HG02571 (cell line): Measurements from ENCODE around the gene NCOA3.

ENCODE experiments used
- ATAC-seq: cut with Tn5 transposase; IDR thresholded peaks from one replicate; pipeline ENCODE4 v1.9.1; 2021; ENCODE audit warnings: mild to moderate bottlenecking, moderate library complexity; ENCODE audit not compliant: unreplicated experiment

Gene NCOA3

GRCh38 chr20:47622118-47622665, 120.5 kb downstream of the NCOA3 start:
- ATAC-seq: no peak

- no peak for ATAC-seq
Measured at GRCh38 chr20:47623206-47623605, 121.5 kb downstream of the NCOA3 start.

GRCh38 chr20:47627540-47627939, 125.9 kb downstream of the NCOA3 start:
- ATAC-seq: no peak

- ATAC-seq: no peak
Measured at GRCh38 chr20:47629907-47630306, 128.2 kb downstream of the NCOA3 start.

DNA sequence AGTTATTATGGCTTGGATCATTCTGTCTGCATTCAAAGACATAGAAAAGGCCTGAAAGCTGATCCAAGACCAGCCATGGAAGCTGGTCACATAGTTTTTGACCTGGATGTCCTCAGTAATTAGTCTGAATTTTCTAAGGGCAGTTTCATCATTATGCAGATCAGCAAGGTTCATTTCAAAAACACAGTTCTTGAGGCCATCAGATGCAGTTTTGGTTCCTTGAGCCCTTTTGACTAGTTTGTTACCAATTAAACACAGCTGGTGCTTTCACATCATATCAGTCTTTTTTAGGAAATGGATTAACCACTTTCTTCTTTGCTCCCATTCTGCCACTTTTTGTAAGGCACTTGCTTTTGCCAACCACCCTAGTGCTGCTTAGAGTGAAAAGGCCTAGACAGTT, 129.4 kb downstream of the NCOA3 start:
- no peak for ATAC-seq

GRCh38 chr20:47635256-47635655, 133.6 kb downstream of the NCOA3 start:
- ATAC-seq: no peak

- no peak for ATAC-seq
Measured at GRCh38 chr20:47638851-47639250, 137.2 kb downstream of the NCOA3 start.

DNA sequence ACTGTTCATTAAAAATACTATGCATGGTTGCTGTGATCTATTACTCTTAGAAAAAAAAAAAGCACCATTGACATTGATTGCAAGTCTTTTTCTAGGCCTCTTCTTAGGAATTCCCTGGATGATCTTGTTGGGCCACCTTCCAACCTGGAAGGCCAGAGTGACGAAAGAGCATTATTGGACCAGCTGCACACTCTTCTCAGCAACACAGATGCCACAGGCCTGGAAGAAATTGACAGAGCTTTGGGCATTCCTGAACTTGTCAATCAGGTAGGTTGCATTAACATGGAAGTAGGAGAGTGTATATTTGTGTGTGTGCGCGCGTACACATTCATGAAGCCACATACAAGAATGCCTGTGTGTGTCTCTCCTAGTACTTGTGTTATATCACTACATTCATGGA, 140.4 kb downstream of the NCOA3 start:
- ATAC-seq: no peak

DNA sequence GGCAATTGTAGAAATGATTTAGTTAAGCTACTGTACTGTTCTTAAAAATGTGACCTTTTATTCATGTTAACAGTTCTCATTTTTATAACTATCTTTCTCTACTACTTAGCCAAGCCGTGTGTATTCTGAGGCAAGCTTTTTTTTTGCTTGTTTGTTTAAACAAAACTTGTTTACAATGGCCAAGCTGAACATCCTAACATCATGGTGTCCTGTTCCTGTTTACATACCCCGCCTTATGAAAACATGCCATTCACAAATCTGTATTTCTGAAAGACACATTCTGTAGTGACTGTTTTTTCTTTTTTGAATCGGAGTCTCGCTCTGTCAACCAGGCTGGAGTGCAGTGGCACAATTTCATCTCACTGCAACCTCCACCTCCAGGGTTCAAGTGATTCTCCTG, 140.9 kb downstream of the NCOA3 start:
- no peak for ATAC-seq

GRCh38 chr20:47645632-47646031, 143.9 kb downstream of the NCOA3 start:
- ATAC-seq: no peak

GRCh38 chr20:47647994-47648393, 146.3 kb downstream of the NCOA3 start:
- no peak for ATAC-seq

GRCh38 chr20:47648943-47649342, 147.3 kb downstream of the NCOA3 start:
- no peak for ATAC-seq

DNA sequence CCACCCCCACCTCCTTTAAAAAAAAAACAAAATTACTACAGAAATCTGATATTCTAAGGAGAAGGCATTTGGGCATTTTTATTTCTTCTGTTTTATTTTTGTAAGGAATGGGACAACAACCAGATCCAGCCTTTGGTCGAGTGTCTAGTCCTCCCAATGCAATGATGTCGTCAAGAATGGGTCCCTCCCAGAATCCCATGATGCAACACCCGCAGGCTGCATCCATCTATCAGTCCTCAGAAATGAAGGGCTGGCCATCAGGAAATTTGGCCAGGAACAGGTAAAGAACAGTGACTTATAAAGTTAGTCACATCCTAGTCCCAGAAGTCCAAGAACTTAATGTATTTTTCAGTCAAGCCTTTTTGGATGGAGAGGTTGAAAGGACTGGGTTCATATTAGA, 150.6 kb downstream of the NCOA3 start:
- no peak for ATAC-seq

GRCh38 chr20:47652794-47653193, 151.1 kb downstream of the NCOA3 start:
- no peak for ATAC-seq

DNA sequence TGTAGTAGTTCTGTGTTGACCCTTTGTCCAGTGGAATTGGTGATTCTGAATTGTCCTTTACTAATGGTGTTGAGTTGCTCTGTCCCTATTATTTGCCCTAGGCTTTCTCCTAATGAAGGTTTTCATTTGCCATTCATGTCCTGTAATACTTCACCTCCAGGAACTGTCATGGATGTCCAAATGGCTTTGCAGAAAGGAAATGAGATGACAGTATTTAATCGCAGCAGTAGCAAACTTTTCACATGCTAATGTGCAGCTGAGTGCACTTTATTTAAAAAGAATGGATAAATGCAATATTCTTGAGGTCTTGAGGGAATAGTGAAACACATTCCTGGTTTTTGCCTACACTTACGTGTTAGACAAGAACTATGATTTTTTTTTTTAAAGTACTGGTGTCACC, 152.2 kb downstream of the NCOA3 start:
- no peak for ATAC-seq

- no peak for ATAC-seq
Measured at GRCh38 chr20:47654370-47654769, 152.7 kb downstream of the NCOA3 start.

DNA sequence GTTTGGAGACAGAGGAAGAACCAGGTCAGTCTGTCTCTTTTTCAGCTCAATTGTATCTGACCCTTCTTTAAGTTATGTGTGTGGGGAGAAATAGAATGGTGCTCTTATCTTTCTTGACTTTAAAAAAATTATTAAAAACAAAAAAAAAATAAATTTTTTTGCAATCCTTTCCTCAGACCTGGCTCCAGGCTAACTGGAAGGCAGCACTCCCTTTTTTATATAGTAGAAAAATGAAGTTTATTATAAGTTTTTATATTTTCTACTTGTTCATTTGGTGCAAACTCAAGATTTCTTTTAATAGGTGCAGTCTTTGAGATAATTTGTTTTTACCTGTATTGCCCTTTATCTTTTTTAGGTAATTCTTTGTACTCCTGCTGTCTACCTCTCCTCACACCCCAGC, 153.9 kb downstream of the NCOA3 start:
- no peak for ATAC-seq

DNA sequence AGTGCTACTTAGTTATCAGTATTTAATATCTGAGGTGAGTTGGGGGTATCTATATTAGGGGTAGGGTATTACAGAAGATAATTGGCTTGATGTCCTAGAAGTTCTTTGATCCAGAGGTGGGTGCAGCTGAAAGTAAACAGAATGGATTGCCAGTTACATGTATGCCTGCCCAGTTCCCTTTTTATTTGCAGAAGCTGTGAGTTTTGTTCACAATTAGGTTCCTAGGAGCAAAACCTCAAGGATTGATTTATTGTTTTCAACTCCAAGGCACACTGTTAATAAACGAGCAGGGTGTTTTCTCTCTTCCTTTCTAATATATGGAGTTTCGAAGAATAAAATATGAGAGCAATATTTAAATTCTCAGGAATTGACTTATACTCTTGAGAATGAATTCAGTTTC, 154.6 kb downstream of the NCOA3 start:
- no peak for ATAC-seq

DNA sequence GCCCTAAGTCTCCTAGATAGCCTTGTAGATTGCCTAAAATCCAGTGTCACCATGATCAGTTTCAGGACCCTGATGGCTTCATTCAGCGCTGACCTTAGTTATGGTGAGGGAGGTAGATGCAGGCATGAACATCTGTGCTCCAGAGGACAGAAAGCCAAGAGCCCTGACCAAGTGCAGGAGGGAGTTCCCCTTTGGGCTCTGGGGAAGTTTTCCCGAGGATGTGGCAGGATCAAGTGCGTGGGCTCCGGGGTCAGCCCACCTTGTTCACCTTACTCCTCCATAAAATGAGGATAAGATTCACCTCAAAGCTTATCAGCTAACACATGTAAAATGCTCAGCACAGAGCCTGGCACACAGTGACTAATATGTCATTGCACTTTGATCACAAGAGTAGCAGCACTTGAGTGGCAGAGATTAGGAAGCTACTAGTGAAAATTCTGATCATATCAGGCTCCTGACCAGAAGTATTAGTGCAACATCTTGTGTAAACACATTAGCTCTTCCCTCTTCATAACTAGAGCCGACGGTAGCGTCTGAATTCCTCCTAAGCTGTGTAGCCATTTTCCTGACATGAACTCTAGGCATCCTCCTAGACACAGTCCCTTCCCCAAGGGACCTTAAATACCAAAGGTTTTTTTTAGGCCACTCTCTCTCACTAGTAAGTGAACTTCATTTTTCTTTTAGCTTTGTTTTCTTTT, 158.4 kb downstream of the NCOA3 start:
- no peak for ATAC-seq

DNA sequence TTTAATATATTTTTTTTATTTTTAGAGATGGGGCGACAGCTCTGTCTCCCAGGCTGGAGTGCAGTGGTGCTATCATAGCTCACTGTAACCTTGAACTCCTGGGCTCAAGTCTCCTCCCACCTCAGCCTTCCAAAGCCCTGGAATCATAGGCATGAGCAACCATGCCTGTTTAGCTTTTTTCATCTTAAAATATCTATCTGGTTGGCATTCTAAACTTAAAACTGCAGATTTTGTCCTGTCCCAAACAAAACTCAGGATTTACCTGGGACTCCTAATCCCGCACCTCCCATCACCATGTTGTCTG, 158.9 kb downstream of the NCOA3 start:
- ATAC-seq: no peak

- no peak for ATAC-seq
Measured at GRCh38 chr20:47660983-47661700, 159.5 kb downstream of the NCOA3 start.

GRCh38 chr20:47661714-47662113, 160.0 kb downstream of the NCOA3 start:
- no peak for ATAC-seq
